Transverse colon (tissue), 4 donors: ENCODE results near the gene IMMP2L. TPM values are rescaled to one million over a fixed set of nuclear protein-coding genes. Genes with fewer than 3 reads are reported as not detected.

Source experiments
- DNase-seq: peaks from one replicate; pipeline ENCODE4 v3.0.0-alpha.2; 2019
- H3K27ac ChIP-seq, 4 donors: fragments of 200-600 bp; sonication (generic); 2 replicates each; pipeline ENCODE4 v1.5.1; 2016 to 2018; ENCODE audit warnings: inconsistent platforms in 4 of 4
- H3K27me3 ChIP-seq: fragments of 200-600 bp; sonication (generic); 2 replicates; pipeline ENCODE4 v1.5.1; 2017; ENCODE audit warnings: inconsistent platforms
- H3K36me3 ChIP-seq, 4 donors: fragments of 200-600 bp; sonication (generic); 2 replicates each; pipeline ENCODE4 v1.5.1; 2017 to 2019; ENCODE audit warnings: inconsistent platforms in 4 of 4
- H3K4me1 ChIP-seq, 4 donors: fragments of 200-600 bp; sonication (generic); 2 replicates each; pipeline ENCODE4 v1.5.1; 2017 to 2020; ENCODE audit warnings: inconsistent platforms in 4 of 4
- H3K4me3 ChIP-seq, 4 donors: fragments of 200-600 bp; sonication (generic); 1 replicate in 1 of 4; 2 replicates in 3 of 4; pipeline versions ENCODE4 v1.5.1 to v1.6.1; 2017 to 2019; ENCODE audit warnings: inconsistent platforms in 4 of 4
- H3K9me3 ChIP-seq, 2 donors: fragments of 200-600 bp; sonication (generic); 2 replicates each; pipeline ENCODE4 v1.5.1; 2017 to 2019; ENCODE audit warnings: inconsistent platforms in 2 of 2
- EP300 ChIP-seq: sonication (generic); formaldehyde crosslinking; IDR thresholded peaks from one replicate; pipeline ENCODE4 v1.6.1; 2017; ENCODE audit warnings: antibody characterized with exemption, low read depth
- POLR2A ChIP-seq: fragments of 450-650 bp; IDR thresholded peaks from one replicate; pipeline ENCODE4 v1.6.1; 2016; ENCODE audit warnings: antibody characterized with exemption, mild to moderate bottlenecking, moderate library complexity
- POLR2AphosphoS5 ChIP-seq, 3 donors: sonication (generic); formaldehyde crosslinking; IDR thresholded peaks; one replicate each; pipeline ENCODE4 v1.6.1; 2016; ENCODE audit warnings: antibody characterized with exemption in 3 of 3
- WGBS, 2 donors: methylation state at CpG; one replicate each; pipeline ENCODE4 v1.1.5; 2018; ENCODE audit warnings: low coverage in 1 of 2; 5-methylcytosine and 5-hydroxymethylcytosine counted together
- in situ Hi-C, 4 donors: fragments of 200-750 bp; cut with MboI; loops; one replicate each; pipeline versions ENCODE4 v1.15.0 to v1.15.1; 2017; ENCODE audit warnings: low sequenced_read_pairs in 3 of 4, low pct_ligation_motif_present in 1 of 4, low pct_unique_long_range_greater_than_20kb in 1 of 4
- intact Hi-C: fragments of 100-400 bp; cut with DNase I; formaldehyde crosslinking; loops from one replicate; pipeline ENCODE4 v1.15.1; 2023; ENCODE audit warnings: low total_unique reads
- total RNA-seq, 4 donors: library from RNA; depleted of rRNA; stranded (reverse); fragments of >200 nt; gene quantifications; one replicate each; pipeline ENCODE4 v1.1.0, GENCODE V29; 2016
- TF ChIP-seq, protein P1 (sequence below), 5 experiments: fragments of 200-600 bp in 3 of 5; fragments of 450-650 bp in 2 of 5; sonication (generic) in 3 of 5; IDR thresholded peaks; 1 replicate in 2 of 5; 2 replicates in 3 of 5; pipeline ENCODE4 v1.5.1; 2016 to 2017; ENCODE audit warnings: antibody characterized with exemption in 5 of 5, inconsistent platforms in 3 of 5, mild to moderate bottlenecking in 2 of 5, moderate library complexity in 1 of 5

Gene IMMP2L
- total RNA-seq, 4 donors from 2014 or later: 8.6 to 69.6 (median 10.9) TPM

DNA sequence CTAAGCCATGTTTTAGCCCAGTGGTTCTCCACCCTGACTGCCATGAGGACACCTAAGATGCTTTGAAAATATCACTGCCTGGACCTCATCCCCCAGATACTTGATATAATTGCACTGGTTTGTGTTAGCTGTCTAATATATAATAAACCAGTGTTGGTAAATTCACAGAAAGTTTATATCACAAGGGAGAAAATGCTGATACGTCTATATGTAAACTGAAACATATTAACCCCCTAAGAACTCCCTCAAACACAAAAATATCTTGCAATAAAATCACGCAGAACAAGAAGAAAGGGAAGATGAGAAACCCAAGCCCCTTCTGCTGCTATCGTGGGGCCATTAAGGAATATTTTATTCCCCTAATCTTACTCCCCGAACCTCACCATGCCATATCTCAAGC lies 8.2 kb downstream of the IMMP2L start:
- DNase-seq: no peak
- in situ Hi-C loops: no loop called here
- Histone ChIP-seq H3K36me3 (no peaks in the 10 kb centered on the region), H3K4me1 (no peaks in the 10 kb centered on the region), H3K9me3 (no peaks in the 10 kb centered on the region), H3K27me3 (no peaks in the 10 kb centered on the region), H3K27ac (no peak overlapping the region), H3K4me3 (no peak overlapping the region)
- intact Hi-C loops: no loop called here
- TF ChIP-seq POLR2A (no peak), POLR2AphosphoS5 (IDR thresholded peaks at IDR 0.05) (no peak), EP300 (no peak)
- TF ChIP-seq, protein P1, sequence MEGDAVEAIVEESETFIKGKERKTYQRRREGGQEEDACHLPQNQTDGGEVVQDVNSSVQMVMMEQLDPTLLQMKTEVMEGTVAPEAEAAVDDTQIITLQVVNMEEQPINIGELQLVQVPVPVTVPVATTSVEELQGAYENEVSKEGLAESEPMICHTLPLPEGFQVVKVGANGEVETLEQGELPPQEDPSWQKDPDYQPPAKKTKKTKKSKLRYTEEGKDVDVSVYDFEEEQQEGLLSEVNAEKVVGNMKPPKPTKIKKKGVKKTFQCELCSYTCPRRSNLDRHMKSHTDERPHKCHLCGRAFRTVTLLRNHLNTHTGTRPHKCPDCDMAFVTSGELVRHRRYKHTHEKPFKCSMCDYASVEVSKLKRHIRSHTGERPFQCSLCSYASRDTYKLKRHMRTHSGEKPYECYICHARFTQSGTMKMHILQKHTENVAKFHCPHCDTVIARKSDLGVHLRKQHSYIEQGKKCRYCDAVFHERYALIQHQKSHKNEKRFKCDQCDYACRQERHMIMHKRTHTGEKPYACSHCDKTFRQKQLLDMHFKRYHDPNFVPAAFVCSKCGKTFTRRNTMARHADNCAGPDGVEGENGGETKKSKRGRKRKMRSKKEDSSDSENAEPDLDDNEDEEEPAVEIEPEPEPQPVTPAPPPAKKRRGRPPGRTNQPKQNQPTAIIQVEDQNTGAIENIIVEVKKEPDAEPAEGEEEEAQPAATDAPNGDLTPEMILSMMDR (IDR thresholded peaks at IDR 0.05): no peak
- 38 to 88% methylated on average over 4 of the region's 4 CpGs for WGBS, 2 donors

DNA sequence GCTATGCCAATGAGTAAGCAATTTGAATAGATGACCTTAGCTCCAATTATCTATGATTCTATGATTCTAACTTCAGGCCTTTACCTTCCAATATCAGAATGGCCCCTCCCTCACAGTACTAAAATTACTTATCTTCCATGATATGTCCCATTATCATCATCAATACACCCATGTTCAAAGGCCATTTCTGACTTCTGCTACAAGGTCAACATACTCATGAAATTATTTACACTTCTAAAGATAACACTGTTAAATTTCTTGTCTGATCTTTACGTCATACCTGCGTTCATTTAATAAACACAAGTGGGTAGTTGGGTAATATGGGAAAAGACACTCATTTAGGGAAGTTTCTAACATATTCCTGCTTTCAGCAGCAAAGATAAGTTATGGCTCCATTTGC lies 21.2 kb downstream of the IMMP2L start:
- no peak for TF ChIP-seq EP300
- Histone ChIP-seq H3K27me3 (no peaks in the 10 kb centered on the region), H3K27ac (no peak overlapping the region), H3K4me3 (no peak overlapping the region), H3K9me3 (no peaks in the 10 kb centered on the region), H3K36me3 (no peaks in the 10 kb centered on the region), H3K4me1 (no peaks in the 10 kb centered on the region)
- in situ Hi-C loops (no loop called here), intact Hi-C loops (no loop called here)
- WGBS, 2 donors: 58 to 72% methylated on average over 2 of the region's 2 CpGs
- no peak for DNase-seq

DNA sequence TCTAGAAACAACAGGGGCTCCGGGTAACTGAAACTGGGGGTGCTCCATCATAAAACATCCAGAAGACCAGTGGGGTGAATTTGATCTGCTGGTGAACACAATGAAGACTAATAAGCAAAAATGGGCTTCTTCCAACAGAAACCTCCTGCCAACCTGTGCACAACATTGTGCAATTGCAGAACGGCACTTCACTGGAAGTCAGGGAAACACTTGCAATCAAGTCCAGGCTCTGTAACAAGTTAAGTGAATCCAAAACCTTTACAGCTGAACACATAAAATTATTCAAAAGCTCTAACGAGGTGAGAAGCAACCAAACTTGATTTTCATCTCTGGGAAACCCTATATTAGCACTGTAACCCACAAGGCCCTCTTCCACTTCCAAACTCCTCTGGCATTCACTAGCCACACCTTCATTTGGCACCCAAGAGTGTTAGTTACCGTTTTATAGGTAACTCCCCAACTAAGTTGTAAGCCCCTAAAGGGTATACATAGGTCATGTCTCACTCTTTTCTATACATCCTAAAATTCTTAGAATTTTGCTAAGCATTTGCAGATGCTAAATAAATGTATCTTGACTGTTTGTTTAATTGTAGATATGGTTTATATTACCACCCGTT lies 22.0 kb downstream of the IMMP2L start:
- Histone ChIP-seq H3K36me3 (no peaks in the 10 kb centered on the region), H3K4me3 (no peak overlapping the region), H3K4me1 (no peaks in the 10 kb centered on the region), H3K9me3 (no peaks in the 10 kb centered on the region), H3K27me3 (no peaks in the 10 kb centered on the region), H3K27ac (no peak overlapping the region)
- WGBS, 2 donors: 88 to 90% methylated on average over 4 to 5 of the region's 5 CpGs
- TF ChIP-seq POLR2A (no peak), POLR2AphosphoS5 (IDR thresholded peaks at IDR 0.05) (no peak), EP300 (no peak)
- TF ChIP-seq, protein P1 (IDR thresholded peaks at IDR 0.05): no peak
- DNase-seq: no peak
- intact Hi-C loops: no loop called here
- in situ Hi-C loops: no loop called here

DNA sequence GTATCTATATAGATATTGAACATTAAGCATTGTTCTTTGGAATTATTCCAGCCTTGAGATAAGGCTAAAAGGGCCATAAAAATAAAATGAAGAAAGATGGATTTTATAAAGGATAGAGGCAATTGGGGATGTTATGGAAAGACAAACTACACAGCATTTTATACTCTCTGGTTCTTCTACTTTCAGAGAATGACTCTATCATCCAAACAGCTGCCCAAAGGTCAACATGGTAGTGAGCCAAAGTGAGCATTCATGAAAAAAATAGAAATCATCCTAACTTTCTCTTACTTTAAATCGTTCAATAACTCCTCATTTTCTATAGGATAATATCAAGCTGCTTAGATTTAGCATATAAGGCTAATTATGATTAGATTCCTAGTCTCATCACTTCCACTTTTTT lies 25.2 kb downstream of the IMMP2L start:
- in situ Hi-C loops (no loop called here), intact Hi-C loops (no loop called here)
- Histone ChIP-seq H3K27ac (no peak overlapping the region), H3K27me3 (no peaks in the 10 kb centered on the region), H3K9me3 (no peaks in the 10 kb centered on the region), H3K36me3 (no peaks in the 10 kb centered on the region), H3K4me3 (no peak overlapping the region), H3K4me1 (no peaks in the 10 kb centered on the region)
- 79 to 82% methylated on average over 1 of the region's 1 CpG for WGBS, 2 donors
- no peak for DNase-seq
- TF ChIP-seq EP300 (no peak), POLR2AphosphoS5 (IDR thresholded peaks at IDR 0.05) (no peak), POLR2A (no peak)
- TF ChIP-seq, protein P1 (IDR thresholded peaks at IDR 0.05): no peak
